ENCODE results near the gene BMP7. TPM values are rescaled to one million over a fixed set of nuclear protein-coding genes. Genes with fewer than 3 reads are reported as not detected.

Gene BMP7
- total and polyA plus RNA-seq, 12 donors, result 0.74 to 6.7 (median 2.2) TPM; not detected in 3

- H3K9me3 ChIP-seq (replicated peaks in 1 of 3), result no peaks in the 10 kb centered on the region
- no peak for TF ChIP-seq CTCF (IDR thresholded peaks at IDR 0.05)
- no peak for TF ChIP-seq POLR2A (IDR thresholded peaks at IDR 0.05)
- no peaks in the 10 kb centered on the region for H3K27me3 ChIP-seq
- intact Hi-C loops (cut with DNase I), result no loop called here
- H3K36me3 ChIP-seq (replicated peaks in 1 of 2), result no peaks in the 10 kb centered on the region
- no peak overlapping the region for H3K27ac ChIP-seq
- DNase-seq, result no peak
- no peaks in the 10 kb centered on the region for H3K4me1 ChIP-seq (replicated peaks in 1 of 2)
- WGBS, 4 donors, result 85 to 90% (median 87%) methylated on average over 3 of the region's 3 CpGs
- no peak overlapping the region for H3K4me3 ChIP-seq
These were observed 59.2 kb downstream of the BMP7 start for GRCh38 chr20:57207251-57207650.

DNA sequence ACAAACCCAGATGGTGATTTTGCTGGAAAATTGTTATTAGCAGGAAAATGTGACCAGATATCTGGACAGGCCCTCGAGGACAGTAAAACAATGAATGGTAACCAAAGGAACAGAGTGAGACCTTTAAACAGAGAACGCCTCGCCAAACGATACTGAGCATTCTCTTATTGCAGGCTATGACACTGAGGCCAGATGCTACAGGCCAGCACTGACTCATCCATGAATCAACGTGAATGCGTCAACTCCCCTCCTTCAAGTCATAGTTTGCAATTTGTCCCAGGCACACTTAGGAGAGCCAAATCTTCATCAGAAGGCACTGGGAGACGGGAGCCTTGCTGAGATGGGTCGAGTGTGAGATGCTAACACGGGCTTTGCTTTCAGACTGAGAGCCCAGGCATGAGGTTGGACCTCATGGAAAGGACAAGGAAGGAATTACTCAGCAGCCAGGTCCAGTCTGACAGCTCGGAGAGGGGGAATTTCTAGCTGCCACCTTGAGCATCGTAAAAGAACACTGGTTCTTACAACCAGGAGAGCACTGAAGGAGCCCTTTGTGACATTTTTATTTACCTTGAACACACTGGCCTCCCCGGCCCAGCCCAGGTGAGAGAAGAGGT lies 60.7 kb downstream of the BMP7 start:
- no peaks in the 10 kb centered on the region for H3K9me3 ChIP-seq (replicated peaks in 1 of 3)
- no peaks in the 10 kb centered on the region for H3K36me3 ChIP-seq (replicated peaks in 1 of 2)
- TF ChIP-seq POLR2A (IDR thresholded peaks at IDR 0.05) (no peak), CTCF (IDR thresholded peaks at IDR 0.05) (no peak)
- intact Hi-C loops (cut with DNase I), result no loop called here
- H3K27ac ChIP-seq, result no peak overlapping the region
- no peak overlapping the region for H3K4me3 ChIP-seq
- 56 to 69% (median 63%) methylated on average over 11 to 12 of the region's 12 CpGs for WGBS, 4 donors
- no peaks in the 10 kb centered on the region for H3K4me1 ChIP-seq (replicated peaks in 1 of 2)
- H3K27me3 ChIP-seq, result no peaks in the 10 kb centered on the region
- DNase-seq, result no peak

DNA sequence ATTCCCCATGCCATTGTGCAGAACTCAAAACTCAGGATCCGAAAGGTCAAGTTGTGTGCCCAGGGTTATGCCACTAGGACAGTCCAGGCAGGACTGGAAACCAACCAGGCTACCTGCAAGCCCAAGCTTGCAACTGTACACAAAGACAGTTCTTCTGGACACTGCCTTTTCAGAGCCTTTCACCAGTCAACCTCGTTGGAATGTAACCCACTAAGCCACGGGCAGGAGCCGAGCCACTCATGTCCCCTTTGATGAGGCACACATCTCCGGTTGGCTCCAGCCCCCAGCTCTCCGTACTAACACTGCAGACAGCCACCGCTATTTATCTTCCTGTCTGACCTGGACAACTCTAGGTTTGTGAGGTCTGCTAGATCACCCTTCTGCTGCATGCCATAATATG lies 62.5 kb downstream of the BMP7 start:
- no peaks in the 10 kb centered on the region for H3K27me3 ChIP-seq
- H3K36me3 ChIP-seq (replicated peaks in 1 of 2), result no peaks in the 10 kb centered on the region
- no peaks in the 10 kb centered on the region for H3K9me3 ChIP-seq (replicated peaks in 1 of 3)
- no peak overlapping the region for H3K4me3 ChIP-seq
- TF ChIP-seq POLR2A (IDR thresholded peaks at IDR 0.05) (no peak), CTCF (IDR thresholded peaks at IDR 0.05) (no peak)
- DNase-seq, result no peak
- intact Hi-C loops (cut with DNase I), result no loop called here
- H3K27ac ChIP-seq, result no peak overlapping the region
- WGBS, 4 donors, result 60 to 81% (median 64%) methylated on average over 7 of the region's 7 CpGs
- no peaks in the 10 kb centered on the region for H3K4me1 ChIP-seq (replicated peaks in 1 of 2)

GRCh38 chr20:57203204-57203603 lies 63.2 kb downstream of the BMP7 start:
- 65 to 81% (median 70%) methylated on average over 2 of the region's 2 CpGs for WGBS, 4 donors
- Histone ChIP-seq H3K4me3 (no peak overlapping the region), H3K27me3 (no peaks in the 10 kb centered on the region), H3K4me1 (replicated peaks in 1 of 2) (no peaks in the 10 kb centered on the region), H3K27ac (no peak overlapping the region), H3K36me3 (replicated peaks in 1 of 2) (no peaks in the 10 kb centered on the region), H3K9me3 (replicated peaks in 1 of 3) (no peaks in the 10 kb centered on the region)
- DNase-seq, result no peak
- intact Hi-C loops (cut with DNase I), result no loop called here
- TF ChIP-seq CTCF (IDR thresholded peaks at IDR 0.05), result no peak

Data from adrenal gland (tissue), 12 donors.